OCI-LY1 (cell line): ENCODE measurements around the gene OR2F1.

Experiments used
- H2AFZ ChIP-seq: fragments of 200-600 bp; sonication (generic), shearing (Covaris generic); 2 replicates; pipeline ENCODE4 v1.6.0; 2014; ENCODE audit warnings: antibody characterized with exemption, mild to moderate bottlenecking, low read length
- H3F3A ChIP-seq: fragments of 200-600 bp; sonication (generic), shearing (Covaris generic); 2 replicates; pipeline ENCODE4 v1.6.0; 2014; ENCODE audit warnings: mild to moderate bottlenecking, antibody characterized with exemption, low read length, moderate library complexity; ENCODE audit not compliant: insufficient read depth
- H3K27ac ChIP-seq: fragments of 200-600 bp; sonication (generic); 2 replicates; pipeline ENCODE4 v1.5.1; 2014; ENCODE audit warnings: low read length, mixed run types, mild to moderate bottlenecking, low read depth; ENCODE audit not compliant: poor library complexity, severe bottlenecking
- H3K27me3 ChIP-seq: fragments of 200-600 bp; sonication (generic); 2 replicates; pipeline ENCODE4 v1.6.0; 2014; ENCODE audit warnings: antibody characterized with exemption, mild to moderate bottlenecking, low read length, moderate library complexity; ENCODE audit not compliant: insufficient read depth
- H3K36me3 ChIP-seq: fragments of 200-600 bp; sonication (generic); 2 replicates; pipeline ENCODE4 v1.6.1; 2014; ENCODE audit warnings: mild to moderate bottlenecking, antibody characterized with exemption, low read length, moderate library complexity, mixed read lengths; ENCODE audit not compliant: insufficient read depth
- H3K4me1 ChIP-seq: fragments of 200-600 bp; sonication (generic); 2 replicates; pipeline ENCODE4 v1.5.1; 2014; ENCODE audit warnings: mild to moderate bottlenecking, low read length, moderate library complexity; ENCODE audit not compliant: insufficient read depth, severe bottlenecking
- H3K4me2 ChIP-seq: fragments of 200-600 bp; sonication (generic), shearing (Covaris generic); 2 replicates; pipeline ENCODE4 v1.6.1; 2014; ENCODE audit warnings: low read length
- H3K4me3 ChIP-seq: fragments of 200-600 bp; sonication (generic); 2 replicates; pipeline ENCODE4 v1.5.1; 2014; ENCODE audit warnings: low read length, low read depth, mild to moderate bottlenecking, mixed read lengths; ENCODE audit not compliant: poor library complexity, severe bottlenecking
- H3K79me2 ChIP-seq: fragments of 200-600 bp; shearing (Covaris generic); 2 replicates; pipeline ENCODE4 v1.6.1; 2016; ENCODE audit warnings: mixed run types, low read length, mixed read lengths; ENCODE audit not compliant: insufficient read depth
- H3K9ac ChIP-seq: fragments of 200-600 bp; sonication (generic), shearing (Covaris generic); 2 replicates; pipeline ENCODE4 v1.6.1; 2014; ENCODE audit warnings: mild to moderate bottlenecking, low read length, mixed read lengths
- H3K9me2 ChIP-seq: fragments of 200-600 bp; sonication (generic), shearing (Covaris generic); 2 replicates; pipeline ENCODE4 v1.6.1; 2014; ENCODE audit warnings: low read depth, mild to moderate bottlenecking, low read length, mixed read lengths
- H3K9me3 ChIP-seq: fragments of 200-600 bp; shearing (Covaris generic); 2 replicates; pipeline ENCODE4 v1.6.1; 2014; ENCODE audit warnings: low read length, mixed read lengths
- H4K20me1 ChIP-seq: fragments of 200-600 bp; sonication (generic), shearing (Covaris generic); 2 replicates; pipeline ENCODE4 v1.6.0; 2016; ENCODE audit warnings: mild to moderate bottlenecking, low read length; ENCODE audit not compliant: insufficient read depth
- EZH2 ChIP-seq: fragments of 200-600 bp; sonication (generic), shearing (Covaris generic); IDR thresholded peaks from 2 replicates; pipeline ENCODE4 v1.8.0; 2017; ENCODE audit warnings: borderline replicate concordance, mixed run types, mild to moderate bottlenecking, antibody characterized with exemption, low read length, moderate library complexity, mixed read lengths
- TF ChIP-seq, protein P1 (sequence below): fragments of 200-600 bp; sonication (generic), shearing (Covaris generic); IDR thresholded peaks from 2 replicates; pipeline ENCODE4 v1.5.1; 2017; ENCODE audit warnings: mild to moderate bottlenecking, antibody characterized with exemption, low read length, moderate library complexity, mixed read lengths

OR2F1 gene

DNA sequence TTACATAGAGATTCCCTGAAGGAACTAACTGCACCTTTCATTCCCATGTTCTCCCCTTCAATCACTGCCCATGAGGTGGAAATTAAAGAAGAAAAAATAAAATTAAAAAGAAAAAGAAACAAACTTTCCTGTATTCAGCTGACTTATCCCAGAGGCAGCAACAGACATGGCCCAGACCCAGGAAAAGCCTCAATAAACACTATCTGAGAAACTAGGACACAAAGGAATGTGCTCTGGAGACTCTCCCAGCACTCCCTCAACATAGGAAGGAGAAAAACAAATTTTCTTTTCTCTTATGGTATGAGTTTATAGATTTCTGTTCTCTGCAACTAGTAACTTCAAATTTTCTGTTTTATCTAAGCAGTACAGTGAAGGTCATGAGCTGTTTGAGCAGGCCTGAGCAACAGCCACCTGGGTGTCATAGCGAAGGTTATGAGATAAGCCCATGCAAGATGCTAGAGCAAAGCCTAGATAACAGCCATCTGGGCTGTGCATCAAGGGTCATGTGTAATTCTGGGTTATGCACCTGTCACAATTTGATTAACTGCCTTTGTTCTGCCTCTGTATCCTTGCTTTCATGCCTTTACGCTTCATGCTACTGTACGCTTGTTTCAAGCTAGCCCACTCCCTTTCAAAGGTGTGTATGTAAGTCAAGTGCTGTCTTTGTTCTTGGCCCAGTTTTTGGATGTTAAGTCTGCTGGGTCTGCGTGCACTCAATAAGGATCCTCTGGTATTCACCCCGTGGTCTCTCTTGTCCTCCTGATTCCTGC lies 34.5 kb downstream of the OR2F1 start:
- H2AFZ ChIP-seq: no peak overlapping the region
- no peak overlapping the region for H3K4me2 ChIP-seq
- no peak overlapping the region for H3K9ac ChIP-seq

DNA sequence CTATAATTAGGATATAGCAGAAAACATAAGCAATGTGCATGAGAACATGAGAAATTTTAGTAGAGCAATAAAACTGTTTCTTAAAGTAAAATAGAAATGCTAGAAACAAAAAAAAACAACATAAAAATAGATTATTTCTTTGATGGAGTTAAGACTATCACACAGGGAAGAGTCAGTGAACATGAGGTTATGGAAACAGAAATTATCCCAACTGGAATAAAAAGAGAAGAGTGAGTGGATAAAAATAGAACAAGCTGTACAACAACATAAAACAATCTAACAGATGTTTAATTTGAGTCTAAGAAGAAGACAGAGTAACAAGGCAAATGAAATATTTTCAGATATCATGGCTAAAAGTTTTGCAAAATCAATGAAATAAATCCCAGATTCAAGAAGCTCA lies 38.0 kb downstream of the OR2F1 start:
- Histone ChIP-seq H3K36me3 (no peaks in the 10 kb centered on the region), H3K9me2 (no peaks in the 10 kb centered on the region), H3K4me2 (no peak overlapping the region), H3F3A (no peaks in the 10 kb centered on the region), H4K20me1 (no peaks in the 10 kb centered on the region), H3K79me2 (no peaks in the 10 kb centered on the region), H3K4me3 (no peak overlapping the region), H3K27ac (no peak overlapping the region), H3K9me3 (no peaks in the 10 kb centered on the region), H3K9ac (no peak overlapping the region), H2AFZ (no peak overlapping the region), H3K27me3 (no peaks in the 10 kb centered on the region), H3K4me1 (no peaks in the 10 kb centered on the region)
- TF ChIP-seq EZH2: no peak
- TF ChIP-seq, protein P1, sequence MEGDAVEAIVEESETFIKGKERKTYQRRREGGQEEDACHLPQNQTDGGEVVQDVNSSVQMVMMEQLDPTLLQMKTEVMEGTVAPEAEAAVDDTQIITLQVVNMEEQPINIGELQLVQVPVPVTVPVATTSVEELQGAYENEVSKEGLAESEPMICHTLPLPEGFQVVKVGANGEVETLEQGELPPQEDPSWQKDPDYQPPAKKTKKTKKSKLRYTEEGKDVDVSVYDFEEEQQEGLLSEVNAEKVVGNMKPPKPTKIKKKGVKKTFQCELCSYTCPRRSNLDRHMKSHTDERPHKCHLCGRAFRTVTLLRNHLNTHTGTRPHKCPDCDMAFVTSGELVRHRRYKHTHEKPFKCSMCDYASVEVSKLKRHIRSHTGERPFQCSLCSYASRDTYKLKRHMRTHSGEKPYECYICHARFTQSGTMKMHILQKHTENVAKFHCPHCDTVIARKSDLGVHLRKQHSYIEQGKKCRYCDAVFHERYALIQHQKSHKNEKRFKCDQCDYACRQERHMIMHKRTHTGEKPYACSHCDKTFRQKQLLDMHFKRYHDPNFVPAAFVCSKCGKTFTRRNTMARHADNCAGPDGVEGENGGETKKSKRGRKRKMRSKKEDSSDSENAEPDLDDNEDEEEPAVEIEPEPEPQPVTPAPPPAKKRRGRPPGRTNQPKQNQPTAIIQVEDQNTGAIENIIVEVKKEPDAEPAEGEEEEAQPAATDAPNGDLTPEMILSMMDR: no peak

More for the DNA sequence above, 34.5 kb downstream of the OR2F1 start:
- no peaks in the 10 kb centered on the region for H3K36me3 ChIP-seq
- no peak for TF ChIP-seq EZH2
- TF ChIP-seq, protein P1: no peak
- no peaks in the 10 kb centered on the region for H3K27me3 ChIP-seq
- no peaks in the 10 kb centered on the region for H3K79me2 ChIP-seq
- no peak overlapping the region for H3K27ac ChIP-seq
- no peaks in the 10 kb centered on the region for H4K20me1 ChIP-seq
- no peaks in the 10 kb centered on the region for H3K4me1 ChIP-seq
- H3F3A ChIP-seq: no peaks in the 10 kb centered on the region
- H3K9me2 ChIP-seq: no peaks in the 10 kb centered on the region
- H3K9me3 ChIP-seq: no peaks in the 10 kb centered on the region
- no peak overlapping the region for H3K4me3 ChIP-seq

DNA sequence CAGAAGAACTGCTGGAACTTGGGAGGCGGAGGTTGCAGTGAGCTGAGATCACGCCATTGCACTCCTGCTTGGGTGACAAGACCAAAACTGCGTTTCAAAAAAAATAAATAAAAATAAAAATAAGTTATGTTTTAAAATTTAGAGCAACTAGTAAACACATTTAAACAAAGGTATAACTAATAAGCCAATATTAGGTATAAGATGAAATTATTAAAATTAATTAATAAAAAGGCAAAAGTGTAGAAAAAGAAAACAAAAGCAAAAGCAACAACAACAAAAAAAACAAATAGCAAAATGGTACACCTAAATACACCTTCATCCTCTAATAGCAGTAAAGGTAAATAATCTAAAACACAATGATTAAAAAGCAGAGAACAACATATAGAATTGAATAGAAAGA lies 39.3 kb downstream of the OR2F1 start:
- Histone ChIP-seq H3K27me3 (no peaks in the 10 kb centered on the region), H3K27ac (no peak overlapping the region), H3F3A (no peaks in the 10 kb centered on the region), H3K4me1 (no peaks in the 10 kb centered on the region), H3K9me3 (no peaks in the 10 kb centered on the region), H3K79me2 (no peaks in the 10 kb centered on the region), H3K36me3 (no peaks in the 10 kb centered on the region), H2AFZ (no peak overlapping the region), H3K4me2 (no peak overlapping the region), H3K4me3 (no peak overlapping the region), H3K9me2 (no peaks in the 10 kb centered on the region), H3K9ac (no peak overlapping the region), H4K20me1 (no peaks in the 10 kb centered on the region)
- TF ChIP-seq EZH2: no peak
- TF ChIP-seq, protein P1: no peak
